ENCODE measurements around the gene C2CD4B.

The C2CD4B gene

GRCh38 chr15:62165104-62165792, at the start of gene C2CD4B:
TSS of gene C2CD4B (minus strand) at chr15:62165285. CDS start at chr15:62164984, 301 bp downstream.
- DNase-seq (ENCODE audit: low spot score) = no peak

GRCh38 chr15:62212741-62213140, 47.7 kb upstream of the C2CD4B start:
- peak; percentile 4 for DNase-seq (ENCODE audit: low spot score)

- no peak for DNase-seq (ENCODE audit: low spot score)
Observed at GRCh38 chr15:62211348-62211747, 46.3 kb upstream of the C2CD4B start.

- DNase-seq (ENCODE audit: low spot score) = no peak
Observed at GRCh38 chr15:62209821-62210220, 44.7 kb upstream of the C2CD4B start.

GRCh38 chr15:62209322-62209721, 44.2 kb upstream of the C2CD4B start:
- DNase-seq (ENCODE audit: low spot score) = no peak

- no peak for DNase-seq (ENCODE audit: low spot score)
Observed at GRCh38 chr15:62208884-62209283, 43.8 kb upstream of the C2CD4B start.

- DNase-seq (ENCODE audit: low spot score) = no peak
Observed at GRCh38 chr15:62208367-62208766, 43.3 kb upstream of the C2CD4B start.

GRCh38 chr15:62190675-62191074, 25.6 kb upstream of the C2CD4B start:
- no peak for DNase-seq (ENCODE audit: low spot score)

- DNase-seq (ENCODE audit: low spot score) = no peak
Observed at GRCh38 chr15:62190274-62190673, 25.2 kb upstream of the C2CD4B start.

GRCh38 chr15:62188744-62189143, 23.7 kb upstream of the C2CD4B start:
- DNase-seq (ENCODE audit: low spot score) = no peak

GRCh38 chr15:62187910-62188309, 22.8 kb upstream of the C2CD4B start:
- DNase-seq (ENCODE audit: low spot score) = no peak

- no peak for DNase-seq (ENCODE audit: low spot score)
Observed at GRCh38 chr15:62187425-62187824, 22.3 kb upstream of the C2CD4B start.

GRCh38 chr15:62186578-62186977, 21.5 kb upstream of the C2CD4B start:
- DNase-seq (ENCODE audit: low spot score) = no peak

GRCh38 chr15:62183130-62183529, 18.0 kb upstream of the C2CD4B start:
- DNase-seq (ENCODE audit: low spot score) = no peak

- DNase-seq (ENCODE audit: low spot score) = no peak
Observed at GRCh38 chr15:62173215-62173614, 8.1 kb upstream of the C2CD4B start.

GRCh38 chr15:62171882-62172281, 6.8 kb upstream of the C2CD4B start:
- DNase-seq (ENCODE audit: low spot score) = no peak

- no peak for DNase-seq (ENCODE audit: low spot score)
Observed at GRCh38 chr15:62165793-62166375, 799 bp upstream of the C2CD4B start.

GRCh38 chr15:62164396-62165103, 535 bp downstream of the C2CD4B start:
- no peak for DNase-seq (ENCODE audit: low spot score)

- no peak for DNase-seq (ENCODE audit: low spot score)
Observed at GRCh38 chr15:62164014-62164395, 1.1 kb downstream of the C2CD4B start.

GRCh38 chr15:62163397-62164013, 1.6 kb downstream of the C2CD4B start:
- no peak for DNase-seq (ENCODE audit: low spot score)

- DNase-seq (ENCODE audit: low spot score) = no peak
Observed at GRCh38 chr15:62153228-62153627, 11.9 kb downstream of the C2CD4B start.

- no peak for DNase-seq (ENCODE audit: low spot score)
Observed at GRCh38 chr15:62150445-62150844, 14.6 kb downstream of the C2CD4B start.

GRCh38 chr15:62149729-62150128, 15.4 kb downstream of the C2CD4B start:
- no peak for DNase-seq (ENCODE audit: low spot score)

Data from CD4-positive, alpha-beta T cell treated with Interleukin-2 at 100 ng/mL for 4 hours (primary cell).